CD14-positive monocyte (primary cell): ENCODE measurements around the gene HIBADH. TPM values are rescaled to one million over a fixed set of nuclear protein-coding genes. Genes with fewer than 3 reads are reported as not detected.

Experiments used
- DNase-seq, 3 donors: peaks; one replicate each; pipeline ENCODE4 v3.0.0-alpha.2; 2011 to 2022
- H2AFZ ChIP-seq: 2 replicates; pipeline ENCODE4 v1.6.0; 2012; ENCODE audit warnings: mild to moderate bottlenecking, low read depth, low read length, inconsistent platforms; ENCODE audit not compliant: insufficient read depth, poor library complexity, severe bottlenecking
- H3K27ac ChIP-seq, 2 donors: 1 replicate in 1 of 2; 2 replicates in 1 of 2; pipeline ENCODE4 v1.5.1; 2012 to 2013; ENCODE audit warnings: low read length in 2 of 2, control low read depth in 1 of 2, inconsistent platforms in 1 of 2, low read depth in 1 of 2, mild to moderate bottlenecking in 1 of 2
- H3K27me3 ChIP-seq, 2 donors: one replicate each; pipeline versions ENCODE4 v1.6.0 to v1.6.1; 2011 to 2013; ENCODE audit warnings: low read length in 2 of 2; ENCODE audit not compliant: control insufficient read depth in 2 of 2, insufficient read depth in 2 of 2
- H3K36me3 ChIP-seq, 2 donors: replicated peaks in 1 of 2; 1 replicate in 1 of 2; 2 replicates in 1 of 2; pipeline versions ENCODE4 v1.5.1 to v1.6.1; 2012 to 2013; ENCODE audit warnings: low read length in 2 of 2, control low read depth in 1 of 2, inconsistent platforms in 1 of 2, mild to moderate bottlenecking in 1 of 2; ENCODE audit not compliant: insufficient read depth in 2 of 2, control insufficient read depth in 1 of 2
- H3K4me1 ChIP-seq, 2 donors: 1 replicate in 1 of 2; 2 replicates in 1 of 2; pipeline versions ENCODE4 v1.5.1 to v1.6.1; 2012 to 2013; ENCODE audit warnings: low read length in 2 of 2, control low read depth in 1 of 2, inconsistent platforms in 1 of 2, mild to moderate bottlenecking in 1 of 2, moderate library complexity in 1 of 2; ENCODE audit not compliant: insufficient read depth in 2 of 2, control insufficient read depth in 1 of 2
- H3K4me2 ChIP-seq: replicated peaks from 2 replicates; pipeline ENCODE3; 2012; ENCODE audit warnings: low read length, moderate library complexity, mild to moderate bottlenecking; ENCODE audit not compliant: poor library complexity, severe bottlenecking; ENCODE audit errors: extremely low read depth
- H3K4me3 ChIP-seq, 3 experiments: fragments of 200-600 bp in 1 of 3; sonication (generic) in 1 of 3; replicated peaks in 1 of 3; 1 replicate in 2 of 3; 2 replicates in 1 of 3; pipeline ENCODE4 v1.5.1; 2011 to 2013; ENCODE audit warnings: low read length in 3 of 3, mild to moderate bottlenecking in 3 of 3, control low read depth in 2 of 3, low read depth in 2 of 3, inconsistent platforms in 1 of 3, moderate library complexity in 1 of 3
- H3K79me2 ChIP-seq: 2 replicates; pipeline ENCODE4 v1.6.0; 2012; ENCODE audit warnings: mild to moderate bottlenecking, control low read depth, inconsistent platforms, low read length, moderate library complexity; ENCODE audit not compliant: insufficient read depth
- H3K9ac ChIP-seq: 2 replicates; pipeline ENCODE4 v1.6.0; 2017; ENCODE audit warnings: low read length, mild to moderate bottlenecking; ENCODE audit not compliant: insufficient read depth, poor library complexity, severe bottlenecking
- H3K9me3 ChIP-seq, 2 donors: replicated peaks in 1 of 2; 1 replicate in 1 of 2; 2 replicates in 1 of 2; pipeline versions ENCODE4 v1.5.1 to v1.6.1; 2012 to 2013; ENCODE audit warnings: low read length in 2 of 2, control low read depth in 1 of 2; ENCODE audit not compliant: control insufficient read depth in 1 of 2, insufficient read depth in 1 of 2
- H4K20me1 ChIP-seq: 2 replicates; pipeline ENCODE4 v1.6.0; 2012; ENCODE audit warnings: mild to moderate bottlenecking, low read length, control low read depth, moderate library complexity; ENCODE audit not compliant: insufficient read depth
- H3K27ac Mint-ChIP-seq, 7 donors: one replicate each; pipeline ENCODE4 v1.8.0; 2020; ENCODE audit warnings: mild to moderate bottlenecking in 7 of 7, mixed read lengths in 7 of 7, moderate library complexity in 6 of 7, inconsistent platforms in 2 of 7
- H3K27me3 Mint-ChIP-seq, 3 donors: one replicate each; pipeline ENCODE4 v1.8.0; 2021 to 2022; ENCODE audit warnings: low read depth in 3 of 3, mild to moderate bottlenecking in 3 of 3, mixed read lengths in 3 of 3, moderate library complexity in 3 of 3, inconsistent platforms in 1 of 3
- H3K36me3 Mint-ChIP-seq, 2 donors: one replicate each; pipeline ENCODE4 v1.8.0; 2020; ENCODE audit warnings: mixed read lengths in 2 of 2, inconsistent platforms in 1 of 2, mild to moderate bottlenecking in 1 of 2
- H3K4me1 Mint-ChIP-seq: one replicate; pipeline ENCODE4 v1.8.0; 2020; ENCODE audit warnings: mild to moderate bottlenecking, mixed read lengths
- H3K4me3 Mint-ChIP-seq, 2 donors: one replicate each; pipeline ENCODE4 v1.8.0; 2020; ENCODE audit warnings: mild to moderate bottlenecking in 2 of 2, mixed read lengths in 2 of 2, moderate library complexity in 1 of 2
- H3K9me3 Mint-ChIP-seq, 7 donors: one replicate each; pipeline ENCODE4 v1.8.0; 2020 to 2022; ENCODE audit warnings: mixed read lengths in 7 of 7, mild to moderate bottlenecking in 6 of 7, moderate library complexity in 6 of 7, inconsistent platforms in 2 of 7
- WGBS: methylation state at CpG from one replicate; pipeline ENCODE4 v1.1.5; 2013; ENCODE audit warnings: missing lambda C conversion rate; ENCODE audit not compliant: insufficient coverage; 5-methylcytosine and 5-hydroxymethylcytosine counted together
- intact Hi-C, 2 donors: fragments of 100-400 bp; cut with micrococcal nuclease; formaldehyde crosslinking; loops; one replicate each; pipeline versions ENCODE4 v1.15.0 to v1.15.1; 2023
- polyA plus RNA-seq, 3 donors: library from polyadenylated mRNA; depleted of rRNA in 1 of 3; unstranded in 2 of 3; stranded (reverse) in 1 of 3; fragments of 300-500 nt in 2 of 3; fragments of >200 nt in 1 of 3; fragmentation: Illumina TruSeq in 2 of 3; gene quantifications; 1 replicate in 2 of 3; 2 replicates in 1 of 3; pipeline ENCODE4 v1.2.3, GENCODE V29; 2012 to 2021
- TF ChIP-seq, protein P1 (sequence below): fragments of 200-600 bp; IDR thresholded peaks from one replicate; pipeline ENCODE4 v1.8.0; 2022; ENCODE audit warnings: antibody characterized with exemption, mild to moderate bottlenecking

Gene HIBADH
- polyA plus RNA-seq, 3 donors: 8.9 to 29.1 (median 26.5) TPM

DNA sequence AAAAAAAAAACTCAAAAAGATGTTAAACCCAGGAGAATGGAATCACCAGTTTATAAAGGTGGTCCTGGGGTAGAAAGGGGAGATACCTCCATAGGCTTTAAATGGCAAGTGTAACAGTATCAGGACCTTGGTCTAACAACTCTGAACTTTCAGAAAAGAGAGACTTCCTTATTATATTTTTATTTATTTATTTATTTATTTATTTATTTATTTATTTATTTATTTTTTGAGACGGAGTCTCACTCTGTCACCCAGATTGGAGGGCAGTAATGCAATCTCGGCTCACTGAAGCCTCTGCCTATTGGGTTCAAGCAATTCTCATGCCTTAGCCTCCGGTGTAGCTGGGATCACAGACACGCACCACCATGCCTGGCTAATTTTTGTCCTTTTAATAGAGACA is 12.4 kb downstream of the HIBADH start:
- DNase-seq: no peak
- WGBS: 100% methylated on average over 1 of the region's 4 CpGs
- no peaks in the 10 kb centered on the region for H3K9me3 ChIP-seq
- TF ChIP-seq, protein P1, sequence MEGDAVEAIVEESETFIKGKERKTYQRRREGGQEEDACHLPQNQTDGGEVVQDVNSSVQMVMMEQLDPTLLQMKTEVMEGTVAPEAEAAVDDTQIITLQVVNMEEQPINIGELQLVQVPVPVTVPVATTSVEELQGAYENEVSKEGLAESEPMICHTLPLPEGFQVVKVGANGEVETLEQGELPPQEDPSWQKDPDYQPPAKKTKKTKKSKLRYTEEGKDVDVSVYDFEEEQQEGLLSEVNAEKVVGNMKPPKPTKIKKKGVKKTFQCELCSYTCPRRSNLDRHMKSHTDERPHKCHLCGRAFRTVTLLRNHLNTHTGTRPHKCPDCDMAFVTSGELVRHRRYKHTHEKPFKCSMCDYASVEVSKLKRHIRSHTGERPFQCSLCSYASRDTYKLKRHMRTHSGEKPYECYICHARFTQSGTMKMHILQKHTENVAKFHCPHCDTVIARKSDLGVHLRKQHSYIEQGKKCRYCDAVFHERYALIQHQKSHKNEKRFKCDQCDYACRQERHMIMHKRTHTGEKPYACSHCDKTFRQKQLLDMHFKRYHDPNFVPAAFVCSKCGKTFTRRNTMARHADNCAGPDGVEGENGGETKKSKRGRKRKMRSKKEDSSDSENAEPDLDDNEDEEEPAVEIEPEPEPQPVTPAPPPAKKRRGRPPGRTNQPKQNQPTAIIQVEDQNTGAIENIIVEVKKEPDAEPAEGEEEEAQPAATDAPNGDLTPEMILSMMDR: no peak
- H3K9ac ChIP-seq: no peak overlapping the region
- no peak overlapping the region for H3K4me3 Mint-ChIP-seq
- no peak overlapping the region for H3K4me3 ChIP-seq
- no peaks in the 10 kb centered on the region for H3K4me1 Mint-ChIP-seq
- H3K36me3 Mint-ChIP-seq: peaks cover 4 to 14% of the 10 kb centered on the region in 2 donors
- H3K27me3 Mint-ChIP-seq: no peaks in the 10 kb centered on the region
- H4K20me1 ChIP-seq: no peaks in the 10 kb centered on the region
- no peak overlapping the region for H2AFZ ChIP-seq
- H3K79me2 ChIP-seq: no peaks in the 10 kb centered on the region
- no peak overlapping the region for H3K27ac ChIP-seq
- no peak overlapping the region for H3K27ac Mint-ChIP-seq
- no peak overlapping the region for H3K4me2 ChIP-seq
- peaks cover 0 to 2% (median 0%) of the 10 kb centered on the region in 7 donors for H3K9me3 Mint-ChIP-seq
- no peaks in the 10 kb centered on the region for H3K27me3 ChIP-seq
- peaks cover 0 to 2% of the 10 kb centered on the region in 2 donors for H3K36me3 ChIP-seq
- intact Hi-C loops: no loop called here
- no peaks in the 10 kb centered on the region for H3K4me1 ChIP-seq

DNA sequence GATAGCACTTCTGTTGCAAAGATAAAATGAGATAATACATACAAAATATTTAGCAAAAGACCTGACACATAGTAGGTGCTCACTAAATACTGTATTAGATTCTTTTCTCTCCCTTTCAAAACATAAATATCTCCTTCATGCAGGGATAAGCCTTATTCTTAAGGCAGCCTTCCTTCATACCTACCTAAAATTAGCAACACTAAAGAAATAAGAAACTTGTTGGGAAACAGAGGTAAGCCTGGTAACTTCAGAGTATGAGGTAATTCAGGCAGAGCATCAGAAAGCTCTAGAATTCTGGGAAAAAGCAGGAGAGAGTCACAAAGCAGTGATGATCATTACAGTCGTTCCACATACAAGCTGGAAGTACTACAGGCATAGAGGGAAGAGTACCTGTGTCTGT is 15.2 kb downstream of the HIBADH start:
- WGBS: no CpG with 5 or more reads among the region's 1 CpG
- Histone ChIP-seq H2AFZ (no peak overlapping the region), H3K4me2 (no peak overlapping the region), H3K4me3 (no peak overlapping the region), H3K9me3 (no peaks in the 10 kb centered on the region), H3K27me3 (no peaks in the 10 kb centered on the region), H3K9ac (no peak overlapping the region), H3K4me1 (no peaks in the 10 kb centered on the region), H3K27ac (no peak overlapping the region), H4K20me1 (no peaks in the 10 kb centered on the region), H3K36me3 (peaks cover 0 to 2% of the 10 kb centered on the region in 2 donors), H3K79me2 (no peaks in the 10 kb centered on the region)
- Mint-ChIP-seq H3K27me3 (no peaks in the 10 kb centered on the region), H3K4me1 (no peaks in the 10 kb centered on the region), H3K4me3 (no peak overlapping the region), H3K27ac (no peak overlapping the region), H3K36me3 (peaks cover 7 to 11% of the 10 kb centered on the region in 2 donors), H3K9me3 (peaks cover 0 to 5% (median 0%) of the 10 kb centered on the region in 7 donors)
- intact Hi-C loops: no loop called here
- TF ChIP-seq, protein P1: no peak
- DNase-seq: no peak
